PC-3 (cell line): ENCODE measurements around the gene CLK2.

Experiments
- EZH2 ChIP-seq: fragments of 300-600 bp; sonication (generic); IDR thresholded peaks from one replicate; pipeline ENCODE4 v1.6.1; 2017; ENCODE audit warnings: antibody characterized with exemption, mild to moderate bottlenecking, low read length; ENCODE audit not compliant: unreplicated experiment
- EZH2phosphoT487 ChIP-seq: fragments of 300-600 bp; sonication (generic); IDR thresholded peaks from 2 replicates; pipeline ENCODE4 v1.6.1; 2018; ENCODE audit warnings: mild to moderate bottlenecking, antibody characterized with exemption, low read length, borderline replicate concordance
- TF ChIP-seq, protein P1 (sequence below): fragments of 300-600 bp; sonication (generic); conservative IDR thresholded peaks from 2 replicates; pipeline ENCODE4 v1.5.1; 2017; ENCODE audit warnings: antibody characterized with exemption, low read depth, mild to moderate bottlenecking, low read length

DNA sequence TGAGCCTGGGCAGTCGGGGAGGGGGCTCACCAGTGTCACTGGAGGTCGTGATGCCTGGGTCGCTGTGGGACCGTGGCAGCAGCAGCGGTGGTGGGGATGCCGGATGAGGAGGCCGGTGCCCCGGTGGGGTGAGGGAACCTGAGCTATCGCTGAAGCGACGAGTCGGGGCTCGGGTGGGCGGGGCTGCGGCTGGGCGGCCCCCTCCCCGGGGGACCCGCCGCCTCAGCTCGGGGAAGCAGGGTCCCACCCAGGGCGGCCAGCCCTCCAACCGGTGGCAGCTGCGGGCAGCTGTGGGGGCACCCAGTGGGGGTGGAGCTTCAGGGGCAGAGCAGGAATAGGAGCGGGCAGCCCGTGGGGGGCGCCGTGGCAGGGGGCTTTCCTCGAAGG lies 23.1 kb downstream of the CLK2 start:
- TF ChIP-seq, protein P1, sequence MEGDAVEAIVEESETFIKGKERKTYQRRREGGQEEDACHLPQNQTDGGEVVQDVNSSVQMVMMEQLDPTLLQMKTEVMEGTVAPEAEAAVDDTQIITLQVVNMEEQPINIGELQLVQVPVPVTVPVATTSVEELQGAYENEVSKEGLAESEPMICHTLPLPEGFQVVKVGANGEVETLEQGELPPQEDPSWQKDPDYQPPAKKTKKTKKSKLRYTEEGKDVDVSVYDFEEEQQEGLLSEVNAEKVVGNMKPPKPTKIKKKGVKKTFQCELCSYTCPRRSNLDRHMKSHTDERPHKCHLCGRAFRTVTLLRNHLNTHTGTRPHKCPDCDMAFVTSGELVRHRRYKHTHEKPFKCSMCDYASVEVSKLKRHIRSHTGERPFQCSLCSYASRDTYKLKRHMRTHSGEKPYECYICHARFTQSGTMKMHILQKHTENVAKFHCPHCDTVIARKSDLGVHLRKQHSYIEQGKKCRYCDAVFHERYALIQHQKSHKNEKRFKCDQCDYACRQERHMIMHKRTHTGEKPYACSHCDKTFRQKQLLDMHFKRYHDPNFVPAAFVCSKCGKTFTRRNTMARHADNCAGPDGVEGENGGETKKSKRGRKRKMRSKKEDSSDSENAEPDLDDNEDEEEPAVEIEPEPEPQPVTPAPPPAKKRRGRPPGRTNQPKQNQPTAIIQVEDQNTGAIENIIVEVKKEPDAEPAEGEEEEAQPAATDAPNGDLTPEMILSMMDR = no peak
- TF ChIP-seq EZH2phosphoT487 = no peak
- TF ChIP-seq EZH2 = no peak
